GM18858 (cell line): ENCODE measurements around the gene SECTM1.
"Not testable (repeated sequence)": the region's sequence is repeated elsewhere in the genome, so short reads cannot be mapped to it uniquely, and the experiment has no call there.

ENCODE experiments used
- ATAC-seq: cut with Tn5 transposase; IDR thresholded peaks from one replicate; pipeline ENCODE4 v1.9.1; 2021; ENCODE audit not compliant: unreplicated experiment

SECTM1 gene

GRCh38 chr17:82333279-82334171, at the start of gene SECTM1:
Gene SECTM1 (minus strand): TSS chr17:82333766. CDS start chr17:82327240, 6,526 bp downstream.
- no peak for ATAC-seq

DNA sequence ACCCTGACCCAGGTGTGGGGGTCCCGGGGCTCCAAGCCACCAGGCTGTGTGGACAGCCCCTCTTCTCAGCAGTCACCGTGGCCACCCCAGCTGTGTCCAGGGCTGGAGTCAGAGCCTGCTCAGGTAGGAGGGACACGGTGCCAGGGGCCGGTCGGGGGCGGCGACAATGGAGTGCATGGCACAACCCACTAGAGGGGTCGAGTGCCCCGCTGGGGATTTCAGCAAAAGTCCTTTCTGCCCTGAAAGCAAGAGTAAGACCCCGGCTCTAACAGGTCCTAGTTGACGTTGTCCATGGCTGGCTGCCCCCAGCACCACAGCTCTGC, 49.3 kb upstream of the SECTM1 start:
- no peak for ATAC-seq

- not testable (repeated sequence) for ATAC-seq
Observed at GRCh38 chr17:82382220-82382932, 48.8 kb upstream of the SECTM1 start.

GRCh38 chr17:82381703-82382009, 48.1 kb upstream of the SECTM1 start:
- not testable (repeated sequence) for ATAC-seq

GRCh38 chr17:82380860-82381702, 47.5 kb upstream of the SECTM1 start:
- ATAC-seq = no peak

DNA sequence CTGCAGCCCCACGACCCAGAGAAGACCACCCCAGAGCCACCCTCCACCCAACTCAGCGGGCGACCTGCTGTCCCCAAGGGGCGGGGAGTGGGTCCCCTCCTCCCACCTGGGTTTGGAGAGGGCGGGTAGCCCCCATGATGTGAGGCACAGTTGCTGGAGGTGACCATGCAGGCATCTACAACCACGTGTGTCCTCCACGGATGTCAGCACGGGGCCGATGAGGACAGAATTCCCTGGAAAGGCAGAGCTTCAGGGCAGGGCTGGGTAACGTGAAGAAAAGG, 45.1 kb upstream of the SECTM1 start:
- no peak for ATAC-seq

DNA sequence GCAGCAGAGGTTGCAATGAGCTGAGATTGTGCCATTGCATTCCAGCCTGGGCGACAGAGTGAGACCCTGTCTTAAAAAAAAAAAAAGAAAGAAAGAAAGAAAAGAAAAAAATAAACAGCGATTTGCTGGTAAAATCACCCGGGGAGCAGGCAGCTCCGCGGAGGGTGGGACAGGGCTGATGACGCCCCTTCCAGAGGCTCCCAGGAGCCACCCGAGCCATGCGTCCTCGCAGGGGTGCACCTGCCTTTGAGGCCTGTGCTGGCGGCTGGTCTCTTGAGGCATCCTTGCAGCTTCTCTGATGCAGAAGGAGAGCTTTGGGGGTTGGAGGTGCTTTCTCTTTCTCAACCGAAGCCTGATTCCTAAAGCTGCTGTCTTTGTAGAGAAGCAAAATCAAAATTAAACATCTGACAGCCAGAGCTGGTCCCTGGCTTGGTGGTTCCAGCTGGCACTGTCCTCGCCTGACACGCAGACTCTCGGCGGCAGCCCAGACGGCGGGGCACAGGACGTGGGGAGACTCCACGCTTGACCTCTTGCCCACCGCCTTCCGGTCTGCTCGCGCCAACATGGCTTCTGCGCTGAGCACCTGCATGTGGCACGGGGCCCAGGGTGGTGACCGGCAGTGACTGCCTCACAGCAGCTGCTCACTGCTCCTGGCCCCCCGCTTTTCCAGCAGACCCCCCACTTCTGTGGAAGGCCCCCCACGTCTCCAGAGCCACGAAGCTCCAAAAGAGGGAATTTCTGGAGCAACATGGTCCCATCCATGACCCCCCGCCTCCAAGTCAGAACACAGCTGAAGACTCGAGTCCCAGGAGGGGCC, 44.6 kb upstream of the SECTM1 start:
- ATAC-seq = no peak

- ATAC-seq = not testable (repeated sequence)
Observed at GRCh38 chr17:82377294-82377693, 43.7 kb upstream of the SECTM1 start.

DNA sequence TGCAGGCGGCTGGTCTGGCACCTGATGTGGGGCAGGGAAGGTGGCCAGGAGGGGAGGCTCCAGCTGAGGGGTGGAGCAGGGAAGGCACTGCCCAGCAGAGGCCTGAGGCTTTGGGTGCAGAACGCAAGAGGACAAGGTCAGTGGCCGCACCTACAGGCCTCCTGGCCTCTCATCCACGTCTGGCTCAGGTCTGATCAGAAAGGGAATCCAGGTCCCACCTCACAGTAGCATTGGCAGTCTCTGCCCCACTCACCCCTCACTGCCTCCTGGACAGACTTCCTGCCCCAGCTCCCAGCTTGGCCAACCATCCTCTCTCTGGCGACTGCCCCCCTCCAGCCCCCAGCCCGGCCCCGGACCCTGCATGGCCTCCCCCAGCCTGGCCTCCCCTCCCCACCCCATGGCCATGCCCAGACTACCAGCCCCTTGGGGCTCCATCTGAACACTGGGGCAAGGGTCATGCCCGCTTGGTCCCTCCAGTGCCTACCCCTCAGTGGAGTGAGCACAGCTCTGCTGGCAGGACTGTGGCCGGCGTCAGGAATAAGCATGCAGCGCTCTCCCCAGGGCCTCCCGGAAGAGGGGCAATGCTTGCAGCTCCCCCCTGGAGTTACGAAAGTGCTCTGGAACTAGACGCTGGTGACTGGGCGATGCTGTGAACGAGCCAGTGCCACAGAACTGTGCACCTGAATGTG, 42.6 kb upstream of the SECTM1 start:
- no peak for ATAC-seq

DNA sequence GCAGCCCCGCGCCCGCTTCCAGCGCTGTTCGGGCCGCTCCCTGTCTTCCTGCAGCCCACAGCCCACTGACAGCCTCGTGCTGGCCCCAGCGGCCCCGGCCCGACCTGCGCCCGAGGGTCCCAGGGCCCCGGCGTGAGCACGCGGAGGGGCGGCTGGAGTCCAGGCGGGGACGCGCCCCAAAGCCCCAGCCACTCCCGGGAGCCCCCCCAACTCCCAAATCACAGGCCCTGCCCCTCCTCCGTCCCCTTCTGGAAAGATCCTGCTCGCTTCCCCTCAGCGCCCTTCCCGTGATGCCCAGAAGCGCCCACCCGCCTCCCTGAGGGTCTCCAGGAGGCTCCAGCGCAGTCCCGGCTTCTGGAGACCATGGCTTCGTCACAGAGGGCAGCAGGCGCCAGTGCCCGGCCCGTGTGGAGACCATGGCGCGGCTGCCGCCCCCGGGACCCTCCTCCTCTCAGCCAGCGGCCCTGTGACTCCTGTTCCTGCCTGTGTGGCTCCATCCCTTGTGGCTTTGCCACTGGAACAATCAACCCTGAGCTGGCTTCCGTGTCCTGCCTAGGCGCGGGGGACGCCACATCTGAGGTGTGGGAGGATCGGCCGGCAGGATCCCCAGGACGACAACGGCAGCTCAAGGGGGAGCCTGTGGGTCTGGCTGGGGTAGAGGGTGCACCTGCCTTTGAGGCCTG, 41.9 kb upstream of the SECTM1 start:
- no peak for ATAC-seq

GRCh38 chr17:82374626-82375331, 41.2 kb upstream of the SECTM1 start:
- ATAC-seq = no peak

DNA sequence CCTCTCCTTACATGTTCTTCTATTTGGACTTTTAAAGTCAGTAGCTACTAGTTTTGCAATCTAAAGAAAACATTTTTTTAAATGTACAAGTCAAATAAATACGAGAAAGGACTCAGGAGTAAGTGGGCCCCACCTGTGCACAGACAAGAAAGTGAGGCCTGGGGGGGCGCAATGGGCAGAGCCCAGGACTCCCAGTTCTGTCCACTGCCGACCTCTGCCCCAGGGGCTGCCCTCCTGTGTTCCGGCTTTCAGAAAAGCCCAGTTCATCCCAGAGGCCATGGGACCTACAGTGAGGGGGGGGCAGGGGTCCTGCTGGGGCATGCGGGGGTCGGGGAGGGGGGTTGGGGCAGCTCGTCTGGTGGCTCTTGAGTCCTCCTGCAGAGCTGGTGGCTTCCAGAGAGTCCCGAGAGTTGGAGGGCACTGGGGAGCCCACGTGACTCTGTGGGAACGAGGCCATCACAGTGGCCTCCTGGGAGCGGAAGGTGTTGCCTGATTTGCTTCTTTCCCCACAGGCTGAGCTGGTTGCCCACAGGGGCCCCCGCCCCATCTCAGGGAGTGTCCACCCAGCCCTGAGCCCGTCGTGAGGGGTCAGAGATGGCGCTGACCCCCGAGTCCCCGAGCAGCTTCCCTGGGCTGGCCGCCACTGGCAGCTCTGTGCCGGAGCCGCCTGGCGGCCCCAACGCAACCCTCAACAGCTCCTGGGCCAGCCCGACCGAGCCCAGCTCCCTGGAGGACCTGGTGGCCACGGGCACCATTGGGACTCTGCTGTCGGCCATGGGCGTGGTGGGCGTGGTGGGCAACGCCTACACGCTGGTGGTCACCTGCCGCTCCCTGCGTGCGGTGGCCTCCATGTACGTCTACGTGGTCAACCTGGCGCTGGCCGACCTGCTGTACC, 40.4 kb upstream of the SECTM1 start:
- no peak for ATAC-seq

- ATAC-seq = not testable (repeated sequence)
Observed at GRCh38 chr17:82373072-82373452, 39.5 kb upstream of the SECTM1 start.

DNA sequence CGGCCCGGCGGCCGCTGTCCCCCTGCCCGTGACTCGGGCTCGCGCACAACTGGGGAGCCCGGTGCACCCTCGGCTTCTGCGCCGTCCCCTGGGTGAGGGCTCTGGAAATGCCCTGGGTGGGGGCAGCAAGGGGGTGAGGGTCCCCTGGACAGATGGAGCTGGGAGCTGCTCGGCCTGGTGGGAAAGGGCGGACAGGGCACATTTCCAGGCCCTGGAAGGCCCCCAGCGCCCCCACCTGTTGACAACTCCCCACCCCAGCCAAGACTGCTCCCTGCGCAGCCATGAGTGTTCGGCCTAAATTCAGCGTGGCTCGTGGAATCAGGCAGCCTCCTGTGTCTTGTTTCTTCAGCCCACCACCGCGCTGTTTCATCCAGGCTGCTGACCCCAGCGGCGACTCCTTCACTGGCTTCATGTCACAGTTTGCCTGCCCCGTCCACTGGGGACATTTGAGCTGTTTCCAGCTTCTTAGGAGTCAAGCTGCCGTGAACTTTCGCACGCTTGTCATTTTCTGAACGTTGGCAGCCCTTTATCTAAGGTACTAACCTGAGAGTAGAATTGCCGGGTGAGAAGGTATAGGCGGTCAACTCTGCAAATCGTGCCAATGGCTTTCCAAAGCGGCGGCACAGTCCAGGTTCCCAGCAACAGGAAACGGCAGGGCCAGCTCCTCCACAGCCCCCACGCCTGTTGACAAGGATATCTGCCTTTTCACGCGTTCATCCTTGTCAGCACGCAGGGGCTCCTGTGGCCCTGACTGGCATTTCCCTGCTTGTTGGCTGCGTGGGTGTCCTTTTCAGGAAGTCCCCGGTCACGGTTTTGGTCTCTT, 38.9 kb upstream of the SECTM1 start:
- no peak for ATAC-seq

GRCh38 chr17:82371333-82372248, 38.0 kb upstream of the SECTM1 start, which contains the start of gene UTS2R:
Gene UTS2R (plus strand): TSS chr17:82371765. CDS start chr17:82374325, 2,560 bp downstream.
- no peak for ATAC-seq
